GM20431 (cell line): ENCODE measurements around the gene ACSBG1.

Experiments
- in situ Hi-C: fragments of 300-500 bp; cut with MseI, MboI; formaldehyde crosslinking; loops from one replicate; pipeline ENCODE4 v1.15.0; 2020; ENCODE audit warnings: low sequenced_read_pairs; ENCODE audit not compliant: unreplicated experiment

ACSBG1 gene

DNA sequence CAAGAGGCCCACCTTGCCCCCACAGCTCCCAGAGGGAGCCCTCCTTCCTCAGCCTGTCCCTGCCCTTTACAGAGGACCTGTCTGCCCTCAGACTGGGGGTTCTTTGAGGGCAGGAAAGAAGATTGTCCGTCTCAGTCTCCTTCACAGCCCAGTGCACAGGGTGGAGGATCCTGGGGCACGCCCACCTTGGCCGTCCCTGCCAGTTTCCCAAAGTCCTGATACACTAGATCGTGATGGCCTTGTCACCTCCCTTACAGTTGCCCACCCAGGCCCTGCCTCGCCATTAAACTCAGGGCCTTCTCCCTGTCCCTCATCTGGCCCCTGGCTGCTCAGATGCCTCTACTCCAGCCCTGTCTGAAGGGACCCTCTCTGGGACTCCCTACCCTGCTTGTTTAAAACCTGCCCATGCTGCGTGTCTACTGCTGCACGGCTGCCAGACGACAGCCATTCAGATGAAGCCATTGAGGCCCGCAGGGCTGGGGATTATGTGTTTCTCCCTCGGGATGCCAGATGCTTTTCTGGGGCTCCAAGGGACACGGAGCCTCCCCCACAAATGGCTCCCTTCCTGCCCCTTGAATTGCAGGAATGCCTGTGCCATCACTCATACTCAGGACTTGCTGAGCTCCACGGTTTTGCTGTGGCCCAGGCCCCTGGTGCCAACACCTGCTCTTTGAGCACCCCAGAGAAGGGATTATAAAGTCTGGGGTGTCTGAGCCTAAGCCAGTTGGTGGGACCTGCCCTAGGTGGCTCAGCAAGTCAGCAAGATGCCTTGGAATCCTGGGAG lies 27.8 kb downstream of the ACSBG1 start:
- in situ Hi-C loops = no loop called here

DNA sequence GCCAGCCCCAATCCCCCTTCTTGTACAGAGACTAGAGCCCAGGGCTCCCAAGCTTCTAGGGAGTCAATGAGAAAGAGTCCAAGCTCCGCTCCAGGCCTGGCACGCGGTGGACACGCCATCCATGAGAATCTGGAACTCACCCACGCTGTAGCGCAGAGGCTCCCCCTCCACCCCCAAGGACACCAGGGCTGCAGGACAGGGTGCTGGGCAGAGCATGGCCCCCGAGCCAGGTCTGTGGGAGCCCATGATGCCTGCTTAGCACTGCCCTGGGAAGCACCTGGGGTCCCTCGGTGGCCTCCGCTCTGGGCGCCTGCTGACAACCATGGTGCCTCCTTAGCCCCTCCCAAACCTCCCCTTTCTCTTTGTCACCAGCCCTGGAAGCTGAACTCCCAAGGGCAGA lies 28.5 kb downstream of the ACSBG1 start:
- in situ Hi-C loops = no loop called here

DNA sequence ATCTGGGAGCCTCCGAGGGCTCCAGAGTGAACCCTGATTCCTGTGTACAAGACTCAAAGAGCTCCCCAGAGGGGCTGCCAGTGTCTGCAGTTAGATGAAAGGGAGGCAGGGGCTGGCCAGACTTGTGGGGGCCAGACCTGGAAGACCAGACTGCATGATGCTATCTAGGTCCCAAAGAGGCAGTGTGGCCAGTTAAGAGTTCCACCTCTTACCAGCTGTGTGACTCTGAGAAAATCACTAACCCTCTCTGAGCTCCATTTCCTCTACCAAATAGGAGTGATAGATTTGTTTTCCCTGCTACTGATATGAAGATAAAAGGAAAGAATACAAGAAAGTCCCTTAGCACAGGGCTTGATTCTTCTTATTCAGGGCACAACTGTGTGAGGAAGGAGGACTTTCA lies 29.0 kb downstream of the ACSBG1 start:
- in situ Hi-C loops = no loop called here

DNA sequence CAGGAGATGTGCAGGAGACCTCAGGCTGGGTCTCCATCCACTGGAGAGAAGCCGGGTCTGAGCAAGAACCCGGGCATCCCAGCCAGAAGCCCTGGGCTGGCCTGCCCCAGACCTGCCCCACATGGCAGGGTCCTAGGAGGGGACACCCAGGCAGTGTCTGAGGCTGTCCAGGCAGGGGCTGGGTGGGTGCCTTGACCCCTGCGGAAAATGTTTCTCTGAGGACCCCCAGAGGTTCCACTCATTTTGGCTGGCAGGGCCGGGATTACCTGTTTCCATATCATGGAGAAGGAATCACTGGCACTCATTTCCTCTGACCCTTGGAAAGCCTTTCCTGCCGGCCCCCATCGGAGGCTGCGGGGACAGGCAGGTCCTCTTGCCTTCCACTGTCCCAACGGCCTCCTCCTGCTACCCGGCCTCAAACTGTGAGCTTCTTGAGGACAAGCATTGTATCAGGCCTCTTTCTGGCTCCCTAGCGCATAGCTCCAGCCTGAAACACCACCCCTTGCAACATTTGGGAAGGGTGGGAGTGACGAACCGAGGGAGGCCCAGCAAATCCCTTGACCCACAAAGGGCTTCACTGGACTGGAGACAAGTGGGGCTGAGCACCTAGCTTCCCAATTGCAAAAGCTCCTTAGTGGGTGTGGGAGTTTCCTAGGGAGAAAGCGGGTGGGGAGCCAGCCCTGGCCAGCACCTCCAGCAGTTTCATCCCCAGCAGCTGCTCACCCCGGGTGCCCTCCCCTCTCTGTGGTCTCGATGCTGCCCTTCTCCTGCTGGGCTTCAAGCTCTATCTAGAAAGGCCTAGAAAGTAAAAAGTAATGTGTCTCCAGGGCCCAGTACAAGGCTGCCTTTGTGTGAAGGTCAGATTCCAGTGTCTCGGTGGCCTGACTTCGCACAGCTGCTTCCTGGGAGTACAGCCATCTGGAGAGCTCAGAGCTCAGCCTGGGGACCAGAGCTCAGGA lies 29.7 kb downstream of the ACSBG1 start:
- in situ Hi-C loops = no loop called here

DNA sequence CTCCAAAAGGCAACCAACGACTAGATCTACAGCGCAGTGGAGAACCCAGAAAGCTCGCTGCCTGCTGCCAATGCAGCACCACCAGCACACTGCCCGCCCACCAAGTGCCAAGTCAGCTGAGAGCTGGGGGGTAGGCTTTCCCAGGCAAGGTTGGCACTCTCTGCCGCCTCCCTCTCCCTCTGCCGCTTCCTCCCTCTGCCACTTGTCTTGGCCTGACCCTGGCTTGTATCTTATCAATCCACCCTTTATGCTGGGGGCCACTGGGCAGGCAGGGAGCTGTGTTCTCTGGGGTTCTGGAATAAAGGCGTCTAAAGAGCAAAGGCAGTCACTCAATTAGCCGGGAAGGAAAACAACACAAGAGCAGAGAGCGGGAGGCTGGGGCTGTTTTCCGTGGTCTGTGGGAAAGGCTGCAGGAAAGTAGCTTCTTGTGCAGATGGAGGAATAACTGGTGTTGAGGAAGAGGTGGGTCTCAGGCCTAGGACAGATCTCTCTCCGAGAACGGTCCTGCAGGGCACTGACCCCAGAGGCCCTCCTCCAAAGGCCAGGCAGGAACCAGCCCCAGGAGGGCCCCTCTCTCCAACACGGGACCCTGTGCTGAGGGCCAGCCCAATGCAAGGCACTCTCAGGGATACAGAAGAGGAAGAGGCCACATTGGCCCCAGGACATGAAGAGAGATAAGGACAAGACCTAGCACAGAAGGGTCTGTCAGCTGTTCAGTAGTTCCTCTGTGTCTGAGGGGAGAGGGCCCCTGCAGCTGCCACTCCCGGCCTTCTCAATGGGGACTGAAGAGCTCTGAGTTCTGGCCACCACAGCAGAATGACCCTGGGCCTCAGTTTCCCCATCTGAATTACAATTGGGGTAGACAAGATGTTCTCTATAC lies 30.8 kb downstream of the ACSBG1 start:
- in situ Hi-C loops = no loop called here

DNA sequence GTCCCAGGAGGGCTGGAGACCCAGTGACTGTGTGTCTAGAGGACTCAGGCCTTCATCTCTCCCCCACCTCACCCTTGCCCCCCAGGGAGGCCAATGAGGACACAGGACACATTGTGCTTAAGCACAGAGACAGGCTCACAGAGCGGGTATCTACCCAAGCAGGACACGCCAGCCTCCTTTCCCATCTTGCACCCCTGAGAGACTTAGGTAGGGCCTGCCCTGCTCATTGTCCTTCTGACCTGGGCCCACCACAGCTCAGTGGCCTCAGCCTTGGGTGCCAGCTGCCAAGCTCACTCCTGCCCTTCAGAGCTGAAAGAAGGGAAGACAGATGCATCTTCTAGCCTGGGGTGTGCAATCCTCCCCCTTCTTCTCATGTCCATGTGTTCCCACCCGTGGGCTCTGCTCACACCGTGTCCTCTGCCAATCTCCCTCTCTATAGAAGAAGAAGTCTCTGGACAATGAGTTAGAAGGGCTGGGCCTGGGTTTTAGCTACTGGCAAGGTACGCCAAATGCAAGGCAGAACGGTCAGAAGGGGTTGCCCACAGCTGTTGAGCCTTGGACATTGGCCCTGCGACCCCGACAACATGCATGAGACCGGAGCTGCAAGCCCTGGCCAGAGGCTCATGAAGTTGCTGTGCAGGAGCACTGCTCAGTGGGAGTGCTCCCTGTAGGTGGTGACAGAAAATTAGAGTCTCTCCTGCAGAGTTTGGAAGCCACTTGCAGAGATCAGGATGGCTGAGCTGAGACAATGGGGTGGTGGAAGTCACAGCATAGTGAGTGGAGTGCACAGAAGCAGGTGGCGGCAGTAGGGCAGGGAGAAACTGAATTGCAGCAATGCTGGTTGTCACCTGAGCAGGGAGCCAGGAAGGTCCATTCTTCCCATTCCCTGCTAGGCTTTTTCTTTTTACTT lies 32.8 kb downstream of the ACSBG1 start:
- in situ Hi-C loops = no loop called here

DNA sequence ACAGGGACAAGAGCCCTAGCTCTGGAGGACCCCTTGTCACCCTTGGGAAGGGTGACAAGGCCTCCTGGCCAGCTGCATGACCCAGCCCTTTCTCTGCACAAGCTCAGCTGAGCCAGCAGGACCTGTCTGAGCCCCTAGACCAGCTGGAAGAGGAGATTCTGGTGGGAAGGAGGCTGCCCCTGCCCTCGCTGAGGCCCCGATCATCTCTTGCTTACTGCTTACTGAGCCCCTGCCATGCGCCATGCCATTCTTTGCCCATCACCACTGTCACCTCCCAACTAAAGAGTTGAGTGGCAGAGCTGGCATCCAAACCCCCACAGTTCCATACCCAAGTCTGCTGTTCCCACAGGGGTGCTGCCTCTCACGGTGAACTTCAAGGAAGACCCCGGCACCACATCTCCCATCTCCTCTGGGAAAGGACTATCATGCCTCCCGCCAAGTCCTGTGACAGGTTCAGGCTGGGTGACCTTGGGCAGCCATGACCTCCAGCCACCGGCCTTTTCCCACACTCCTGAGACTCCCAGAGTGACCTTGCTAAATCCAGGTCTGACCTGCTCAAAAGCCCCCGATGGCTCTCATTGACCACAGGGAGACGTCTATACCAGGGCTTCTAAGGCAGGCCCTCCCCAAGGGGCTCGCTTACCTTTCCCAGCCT lies 34.0 kb downstream of the ACSBG1 start:
- in situ Hi-C loops = no loop called here

DNA sequence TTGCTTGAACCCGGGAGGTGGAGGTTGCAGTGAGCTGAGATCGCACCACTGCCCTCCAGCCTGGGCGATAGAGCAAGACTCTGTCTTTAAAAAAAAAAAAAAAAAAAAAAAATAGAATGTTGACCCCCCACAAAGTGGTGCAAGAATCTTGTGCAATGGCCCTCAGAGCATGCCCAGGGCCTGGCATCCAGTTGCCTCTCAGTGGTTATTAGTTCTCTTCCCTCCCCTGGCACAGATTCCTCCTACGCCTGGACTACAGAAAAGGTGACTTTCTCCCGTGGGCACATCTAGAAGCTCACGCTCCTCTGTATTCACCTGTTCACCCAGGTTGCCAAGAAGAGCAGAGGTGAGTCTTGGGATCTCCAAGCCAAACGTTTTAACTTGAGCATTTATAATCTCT lies 36.7 kb downstream of the ACSBG1 start:
- in situ Hi-C loops = loop anchor here (10.0 kb wide), 1 partner anchor 63 kb away; the partner anchor contains the start of gene CIB2

DNA sequence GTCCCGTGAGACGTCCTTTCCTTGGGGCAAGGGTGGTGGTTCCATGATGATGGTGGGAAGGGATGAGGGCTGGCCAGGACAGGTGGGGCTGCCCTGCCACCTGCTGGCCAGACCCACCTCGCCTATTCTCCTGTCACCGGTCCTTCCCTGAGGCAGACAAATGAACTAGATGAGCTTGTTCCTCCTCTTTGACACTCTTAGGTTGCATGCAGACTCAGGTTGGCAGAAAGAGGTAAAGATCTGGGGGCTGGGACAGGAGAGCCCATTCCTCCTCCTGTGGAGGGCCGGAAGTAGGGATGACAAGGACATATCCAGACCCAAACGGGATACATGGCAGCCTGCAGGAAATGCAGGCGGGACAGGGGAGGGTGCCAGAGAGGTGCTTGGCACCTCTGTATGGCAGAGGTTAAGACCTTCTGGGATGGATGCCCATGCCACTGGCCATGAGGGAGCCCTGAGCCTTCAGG lies 38.6 kb downstream of the ACSBG1 start:
- in situ Hi-C loops = loop anchor here (10.0 kb wide), 1 partner anchor 61 kb away; the partner anchor contains the start of gene CIB2

DNA sequence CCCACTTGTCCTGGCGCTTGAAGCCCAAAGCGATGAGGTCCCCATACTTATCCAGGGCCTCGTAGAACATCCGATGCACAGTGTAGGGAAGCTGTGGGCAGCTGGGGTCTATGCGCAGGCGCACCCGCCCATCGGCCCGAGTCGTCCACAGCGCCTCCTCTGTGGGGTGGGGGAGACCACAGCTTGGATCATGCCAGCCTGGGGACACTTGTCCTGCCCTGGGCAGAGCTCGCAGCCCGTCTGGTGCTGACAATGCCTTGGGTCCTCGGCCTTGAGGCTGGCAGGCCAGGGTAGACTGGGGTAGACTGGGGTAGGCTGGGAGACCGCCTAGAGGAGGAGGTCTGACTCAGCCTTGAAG lies 39.8 kb downstream of the ACSBG1 start:
- in situ Hi-C loops = loop anchor here (10.0 kb wide), 1 partner anchor 60 kb away; the partner anchor contains the start of gene CIB2

DNA sequence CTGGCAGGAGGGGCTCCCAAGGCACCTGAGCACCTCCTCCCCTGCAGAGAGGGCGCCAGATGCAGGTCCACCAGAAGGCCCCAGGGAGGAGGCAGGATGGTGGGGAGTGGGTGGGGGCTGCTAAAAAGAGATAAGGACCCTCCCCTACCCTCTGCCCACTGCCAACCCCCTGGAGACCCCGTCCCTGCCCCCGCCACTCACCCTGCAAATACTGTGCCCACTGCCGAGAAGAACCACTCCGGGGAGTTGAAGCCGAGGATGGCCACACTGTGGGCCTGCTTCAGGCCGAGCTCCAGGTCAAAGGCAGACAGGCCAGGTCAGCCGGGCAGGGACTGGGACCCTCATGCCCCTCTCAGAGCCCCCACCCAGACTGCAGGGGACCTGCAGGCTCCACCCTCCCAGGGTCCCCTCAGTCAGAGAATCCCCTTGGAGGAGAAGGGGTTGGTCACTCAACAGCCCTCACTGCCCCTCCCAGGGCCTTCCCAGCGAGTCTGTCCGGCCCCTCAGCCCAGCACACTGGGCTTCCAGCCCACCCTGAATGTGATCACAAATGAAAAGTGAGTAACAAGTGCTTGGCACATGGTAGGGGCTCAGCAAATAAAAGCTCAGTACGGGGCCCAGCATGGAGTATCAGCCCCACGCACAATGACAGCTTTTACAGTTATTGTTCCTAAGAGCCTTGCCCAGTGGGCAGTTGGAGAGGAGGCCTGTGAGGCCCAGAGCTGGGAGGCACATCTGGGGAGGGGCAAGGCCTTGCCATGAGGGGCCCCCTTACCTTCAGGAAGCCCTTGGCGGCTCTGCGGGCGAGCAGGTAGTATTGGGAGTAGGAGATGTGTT lies 40.4 kb downstream of the ACSBG1 start:
- in situ Hi-C loops = loop anchor here (10.0 kb wide), 1 partner anchor 59 kb away; the partner anchor contains the start of gene CIB2

DNA sequence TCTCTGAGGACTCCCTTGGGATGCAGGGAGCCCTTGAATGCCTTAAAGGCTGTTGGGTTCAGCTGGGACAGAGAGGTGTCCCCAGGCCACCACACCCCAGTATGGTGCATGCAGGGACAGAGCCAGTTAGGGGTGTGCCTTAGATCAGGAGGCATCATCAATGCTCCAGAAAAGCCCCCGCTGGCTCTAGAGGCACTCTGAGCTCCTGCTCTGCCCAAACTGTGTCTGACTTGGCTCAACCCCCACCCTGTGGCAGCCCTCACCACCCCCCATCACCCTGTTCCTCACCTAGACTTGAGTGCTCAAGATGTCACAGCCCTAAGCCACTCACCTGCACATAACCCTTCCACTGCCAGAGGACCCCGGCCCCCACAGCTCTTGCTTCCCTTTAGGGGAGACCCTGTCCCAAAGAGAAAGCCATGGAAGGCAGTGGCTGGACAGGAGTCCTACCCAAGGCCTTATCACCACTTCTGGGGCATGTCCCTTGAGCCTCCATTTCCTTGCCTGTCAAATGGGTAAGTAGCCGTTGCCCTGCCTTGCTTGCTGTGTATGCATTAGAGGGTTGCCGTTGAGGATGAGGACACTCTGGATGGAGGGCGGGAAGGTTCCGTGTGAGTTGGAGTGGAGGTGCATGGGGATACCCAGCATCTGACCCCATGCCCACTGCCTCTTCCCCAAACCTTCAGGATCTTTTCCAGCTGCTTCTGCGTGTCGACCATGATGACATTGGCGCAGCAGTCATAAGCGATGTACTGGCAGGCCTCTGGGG lies 41.4 kb downstream of the ACSBG1 start:
- in situ Hi-C loops = loop anchor here (10.0 kb wide), 1 partner anchor 58 kb away; the partner anchor contains the start of gene CIB2

DNA sequence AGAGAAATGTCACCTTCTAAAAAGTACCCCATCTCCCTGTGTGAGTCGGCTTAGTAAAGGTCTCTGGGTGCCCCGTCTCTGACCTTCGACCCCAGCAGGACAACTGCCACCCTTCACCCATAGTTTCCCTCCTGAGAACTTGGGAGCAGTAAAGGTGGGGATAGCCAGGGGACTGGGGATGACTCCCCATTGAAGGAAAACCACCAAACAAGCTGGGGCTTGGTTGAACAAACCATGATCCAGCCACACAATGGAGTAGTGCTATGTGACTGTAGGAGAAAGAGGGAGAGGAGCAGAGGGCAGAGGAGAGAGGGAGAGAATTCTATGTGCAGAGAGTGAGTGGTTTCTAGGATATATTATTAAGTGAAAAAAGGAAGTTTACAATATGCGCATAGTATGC lies 51.5 kb downstream of the ACSBG1 start:
- in situ Hi-C loops = no loop called here

DNA sequence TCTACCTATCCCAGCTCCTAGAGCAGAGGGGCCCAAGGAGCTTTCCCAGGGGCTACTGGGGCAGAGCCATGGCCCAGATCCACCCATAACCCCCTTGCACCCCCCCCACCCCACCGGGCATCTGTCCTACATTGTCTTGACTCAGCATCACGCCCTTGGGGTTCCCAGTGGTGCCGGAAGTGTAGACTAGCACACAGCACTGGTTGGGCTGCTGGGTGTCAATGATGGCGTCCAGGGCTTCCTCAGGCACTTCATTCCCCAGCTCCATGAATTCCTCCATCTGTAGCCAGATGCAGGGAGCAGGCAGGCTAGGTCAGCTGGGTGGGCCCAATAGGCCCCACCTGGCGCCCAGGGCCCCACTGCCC lies 52.0 kb downstream of the ACSBG1 start:
- in situ Hi-C loops = no loop called here

DNA sequence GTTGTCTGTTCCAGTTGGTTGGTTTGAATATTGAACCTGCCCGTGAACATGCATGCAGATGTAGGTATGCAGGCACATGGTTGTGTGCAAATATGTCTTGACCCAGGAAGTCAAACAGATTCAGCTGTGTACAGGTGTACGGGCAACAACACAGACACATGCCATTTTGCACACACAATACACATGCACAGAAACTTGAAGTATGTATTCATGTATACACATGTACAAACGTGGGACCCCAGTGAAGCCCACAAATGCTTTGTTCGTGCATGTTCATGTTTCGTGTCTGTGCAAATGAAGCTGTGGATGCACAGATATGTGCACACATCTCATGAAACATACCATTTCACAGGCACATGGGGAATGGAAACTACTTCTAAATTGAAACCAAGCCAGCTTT lies 54.5 kb downstream of the ACSBG1 start:
- in situ Hi-C loops = no loop called here

DNA sequence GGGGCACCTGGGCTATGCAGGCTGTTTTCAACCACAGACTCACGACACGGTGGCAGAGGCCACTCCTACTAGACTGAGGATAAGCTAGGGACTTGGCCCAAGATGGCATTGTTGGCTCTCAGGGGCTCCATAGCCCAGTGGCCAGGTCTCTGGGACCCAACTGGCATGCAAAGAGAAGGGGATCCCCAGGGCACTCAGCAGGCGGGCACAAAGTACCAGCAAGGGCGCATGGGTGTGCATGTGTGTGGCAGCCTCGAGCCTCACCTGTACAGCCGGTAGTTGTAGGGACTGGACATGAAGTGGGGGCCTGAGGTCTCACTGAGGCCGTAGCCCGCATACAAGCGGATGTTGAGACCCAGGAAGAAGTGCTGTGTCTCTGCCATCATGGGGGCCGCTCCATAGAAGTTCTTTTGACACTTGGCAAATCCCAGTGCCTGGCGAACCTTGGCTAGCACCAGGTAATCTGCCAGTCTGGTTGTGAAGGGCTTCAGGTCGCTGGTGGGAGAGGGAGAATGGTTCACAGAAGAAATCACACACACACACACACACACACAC lies 55.0 kb downstream of the ACSBG1 start:
- in situ Hi-C loops = no loop called here

DNA sequence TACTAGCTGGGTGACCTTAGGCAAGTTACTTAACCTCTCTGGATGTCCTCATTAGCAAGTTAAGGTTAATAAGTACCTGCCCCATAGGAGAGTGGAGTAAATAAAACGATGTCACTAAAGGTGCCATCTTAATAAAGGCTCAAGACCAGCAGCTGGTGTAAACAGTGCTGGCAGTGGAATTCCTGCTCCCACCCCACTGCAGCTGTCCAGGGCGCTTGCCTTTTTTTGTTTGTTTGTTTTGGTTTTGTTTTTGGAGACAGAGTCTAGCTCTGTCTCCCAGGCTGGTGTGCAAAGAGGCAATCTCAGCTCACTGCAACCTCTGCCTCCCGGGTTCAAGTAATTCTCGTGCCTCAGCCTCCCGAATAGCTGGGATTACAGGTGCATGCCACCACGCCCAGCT lies 56.3 kb downstream of the ACSBG1 start:
- in situ Hi-C loops = no loop called here
